ENCODE measurements around the gene ZBED1.
"Not testable (repeated sequence)": the region's sequence is repeated elsewhere in the genome, so short reads cannot be mapped to it uniquely, and the experiment has no call there.

ZBED1 gene

GRCh38 chrX:2500803-2501558 lies at the start of gene ZBED1, which contains the start of gene DHRSX:
Gene ZBED1 (minus strand): TSS chrX:2500976. CDS start chrX:2490719, 10,257 bp downstream.
Gene DHRSX (minus strand): TSS chrX:2500976. CDS start chrX:2500925, 51 bp downstream.
- no peak for DNase-seq

- no peak for DNase-seq
These were observed 49.1 kb upstream of the ZBED1 start for GRCh38 chrX:2549876-2550275.

GRCh38 chrX:2548711-2549423 lies 48.1 kb upstream of the ZBED1 start:
- DNase-seq: no peak

DNA sequence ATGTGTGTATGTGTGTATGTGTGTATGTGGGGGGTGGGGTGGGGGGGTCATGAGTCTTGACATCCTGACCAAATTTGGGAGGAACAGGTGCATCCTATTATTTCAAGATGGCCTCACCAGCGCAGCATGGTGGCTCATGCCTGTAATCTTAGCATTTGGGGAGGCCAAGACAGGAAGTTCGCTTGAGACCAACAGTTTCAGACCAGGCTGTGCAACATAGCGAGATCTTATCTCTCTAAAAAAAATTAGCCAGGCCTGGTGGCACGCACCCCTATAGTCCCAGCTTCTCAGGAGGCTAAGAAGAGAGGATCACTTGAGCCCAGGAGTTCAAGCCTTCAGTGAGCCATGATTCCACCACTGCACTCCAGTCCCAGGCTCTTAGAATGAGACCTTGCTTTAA lies 47.0 kb upstream of the ZBED1 start:
- no peak for DNase-seq

DNA sequence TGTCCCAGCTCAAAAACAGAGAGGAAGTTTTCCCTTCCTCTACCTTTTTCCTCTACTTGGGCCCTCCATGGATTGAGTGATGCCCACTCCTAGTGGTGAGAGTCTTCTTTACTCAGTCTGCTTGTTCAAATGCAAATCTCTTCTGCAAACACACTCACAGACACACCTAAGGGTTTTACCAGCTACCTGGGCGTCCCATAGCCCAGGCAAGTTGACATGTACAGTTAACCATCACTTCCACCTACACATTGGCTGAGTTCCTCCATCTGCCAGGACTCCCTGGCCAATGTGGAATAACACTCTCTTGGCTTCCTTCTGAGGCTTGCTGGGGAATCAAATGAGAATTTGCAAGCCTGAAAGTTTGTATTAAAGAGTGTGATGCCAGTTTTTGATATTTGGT lies 45.7 kb upstream of the ZBED1 start:
- DNase-seq: no peak

GRCh38 chrX:2545144-2545543 lies 44.4 kb upstream of the ZBED1 start:
- no peak for DNase-seq

DNA sequence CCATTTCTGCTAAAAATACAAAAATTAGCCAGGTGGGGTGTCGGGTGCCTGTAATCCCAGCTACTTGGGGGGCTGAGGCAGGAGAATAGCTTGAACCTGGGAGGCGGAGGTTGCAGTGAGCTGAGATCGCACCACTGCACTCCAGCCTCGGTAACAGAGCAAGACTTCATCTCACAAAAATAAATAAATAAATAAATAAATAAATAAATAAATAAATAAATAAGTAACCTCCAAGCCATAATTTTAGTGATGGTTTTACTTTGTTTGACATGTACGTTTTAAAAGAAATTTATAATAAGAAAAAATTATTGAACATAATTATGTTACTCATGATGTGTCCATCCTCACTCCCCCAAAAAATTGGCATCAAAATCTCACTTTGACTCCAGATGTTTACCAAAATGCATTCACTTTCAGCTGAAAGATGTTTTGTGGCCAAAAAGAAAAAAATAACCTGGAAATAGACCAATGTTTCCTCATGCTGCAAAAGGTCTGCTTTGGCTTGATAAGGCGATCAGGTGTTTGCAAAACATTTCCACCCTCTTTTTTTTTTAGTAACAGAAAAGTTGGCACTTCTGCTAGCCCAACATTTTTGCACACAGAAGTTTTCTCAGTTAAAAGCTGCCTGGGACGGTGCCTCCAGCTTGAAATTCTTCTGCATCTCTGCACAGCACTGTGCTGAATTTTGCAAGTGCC lies 42.2 kb upstream of the ZBED1 start:
- DNase-seq: no peak

DNA sequence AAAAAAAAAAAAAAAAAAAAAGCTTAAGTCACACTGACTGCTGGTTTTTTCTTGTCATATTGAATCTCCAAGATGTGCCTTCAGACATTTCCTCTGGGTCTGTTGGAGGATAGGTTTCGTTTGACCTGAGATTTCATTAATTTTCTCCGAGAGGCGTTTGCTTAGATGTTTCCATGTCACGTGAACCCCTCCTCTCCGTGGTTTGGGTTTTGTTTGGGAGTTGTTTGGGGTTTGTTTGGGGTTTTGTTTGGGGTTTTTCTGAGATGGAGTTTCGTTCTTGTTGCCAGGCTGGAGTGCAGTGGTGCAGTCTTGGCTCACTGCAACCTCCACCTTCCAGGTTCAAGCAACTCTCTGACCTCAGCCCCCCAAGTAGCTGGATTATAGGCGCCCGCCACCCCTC lies 40.8 kb upstream of the ZBED1 start:
- DNase-seq: no peak

GRCh38 chrX:2540426-2540947 lies 39.7 kb upstream of the ZBED1 start:
- no peak for DNase-seq

GRCh38 chrX:2539586-2539985 lies 38.8 kb upstream of the ZBED1 start:
- no peak for DNase-seq

DNA sequence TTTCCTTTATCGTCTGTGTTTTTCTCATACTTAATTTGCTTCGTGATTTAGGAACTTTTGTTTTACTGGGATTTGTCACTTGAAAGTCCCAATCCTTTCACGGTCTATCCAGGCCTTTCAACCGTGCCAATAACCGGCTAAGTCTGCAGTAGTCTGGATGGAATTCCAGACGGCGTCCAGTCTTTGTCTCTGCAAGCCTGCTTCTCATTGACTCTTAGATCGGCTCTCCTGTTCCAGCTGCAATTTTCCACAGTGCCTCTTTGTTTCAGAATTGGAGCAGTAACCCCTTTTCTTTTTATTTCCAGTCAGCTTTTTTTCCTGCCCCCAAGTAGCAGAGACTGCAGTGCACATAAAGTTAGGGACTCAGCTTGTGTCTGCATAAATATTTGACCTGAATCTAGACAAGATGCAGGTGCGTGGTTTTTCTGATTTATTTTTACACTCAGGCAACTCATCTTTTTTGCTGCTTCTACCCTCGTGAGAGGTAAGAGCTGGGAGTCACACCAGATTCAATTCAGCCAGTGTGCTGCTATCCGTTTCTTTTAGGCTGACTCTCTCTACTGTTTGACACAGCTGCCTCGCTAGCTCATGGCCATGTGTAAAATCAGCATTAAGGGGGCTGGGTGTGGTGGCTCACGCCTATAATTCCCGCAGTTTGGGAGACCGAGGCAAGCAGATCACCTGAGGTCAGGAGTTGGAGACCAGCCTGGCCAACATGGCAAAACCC lies 37.4 kb upstream of the ZBED1 start:
- DNase-seq: no peak

GRCh38 chrX:2536974-2537373 lies 36.2 kb upstream of the ZBED1 start:
- no peak for DNase-seq

DNA sequence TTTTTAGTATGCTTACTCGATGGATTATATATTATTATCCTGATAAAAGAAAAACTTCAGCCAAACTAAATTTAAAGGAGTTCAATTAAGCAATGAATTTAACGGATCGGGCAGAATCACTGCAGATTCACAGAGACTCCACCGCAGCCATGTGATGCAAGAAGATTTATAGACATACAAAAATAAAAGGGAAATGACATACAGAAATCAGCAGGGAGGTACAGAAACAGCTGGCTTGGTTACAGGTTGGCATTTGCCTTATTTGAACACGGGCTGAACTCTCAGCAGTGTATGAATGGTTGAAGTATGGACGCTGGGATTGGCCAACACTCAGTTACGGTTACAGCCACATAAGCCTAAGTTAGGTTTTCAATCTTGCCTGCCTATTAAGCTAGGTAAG lies 35.4 kb upstream of the ZBED1 start:
- no peak for DNase-seq

- DNase-seq: not testable (repeated sequence)
These were observed 33.7 kb upstream of the ZBED1 start for GRCh38 chrX:2534261-2535021.

- DNase-seq: peak; percentile 2
These were observed 32.6 kb upstream of the ZBED1 start for GRCh38 chrX:2533424-2533823.

DNA sequence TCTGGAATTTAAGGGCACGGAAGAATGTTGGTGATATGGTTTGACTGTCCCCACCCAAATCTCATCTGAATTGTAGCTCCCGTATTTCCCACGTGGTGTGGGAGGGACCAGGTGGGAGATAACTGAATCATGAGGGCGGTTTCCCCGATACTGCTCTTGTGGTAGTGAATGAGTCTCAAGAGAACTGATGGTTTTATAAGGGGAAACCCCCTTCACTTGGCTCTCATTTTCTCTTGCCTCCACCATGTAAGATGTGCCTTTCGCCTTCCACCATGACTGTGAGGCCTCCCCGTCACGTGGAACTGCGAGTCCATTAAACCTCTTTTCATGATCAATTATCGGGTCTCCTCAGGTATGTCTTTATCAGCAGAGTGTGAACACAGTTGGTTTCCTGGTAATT lies 25.6 kb upstream of the ZBED1 start:
- DNase-seq: no peak

DNA sequence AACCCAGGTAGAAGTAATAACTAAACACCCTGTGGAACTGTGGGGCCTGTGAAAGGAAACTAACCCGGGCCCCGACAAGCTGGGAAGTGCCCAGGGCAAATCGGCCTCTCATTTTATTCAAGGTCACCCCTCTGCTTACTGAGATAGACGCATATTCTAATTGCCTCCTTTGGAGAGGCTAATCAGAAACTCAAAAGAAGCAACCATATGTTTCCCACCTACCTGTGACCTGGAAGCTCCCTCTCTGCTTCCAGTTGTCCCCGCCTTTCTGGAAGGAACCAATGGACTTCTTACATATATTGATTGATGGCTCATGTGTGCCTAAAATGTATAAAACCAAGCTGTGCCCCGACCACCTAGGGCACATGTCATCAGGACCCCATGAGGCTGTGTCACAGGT lies 23.1 kb upstream of the ZBED1 start:
- no peak for DNase-seq

- no peak for DNase-seq
These were observed 21.2 kb upstream of the ZBED1 start for GRCh38 chrX:2521927-2522386.

GRCh38 chrX:2521092-2521926 lies 20.5 kb upstream of the ZBED1 start:
- DNase-seq: no peak

DNA sequence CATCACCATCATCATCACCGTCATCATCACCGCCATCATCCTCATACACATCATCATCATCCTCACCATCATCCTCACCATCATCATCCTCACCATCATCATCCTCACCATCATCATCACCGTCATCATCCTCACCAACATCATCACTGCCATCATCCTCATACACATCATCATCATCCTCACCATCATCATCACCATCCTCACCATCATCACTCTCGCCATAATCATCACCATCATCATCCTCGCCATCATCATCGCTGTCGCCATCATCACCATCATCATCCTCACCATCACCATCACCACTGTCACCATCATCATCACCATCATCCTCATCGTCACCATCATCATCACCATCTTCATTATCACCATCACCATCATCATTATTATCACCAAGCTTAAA lies 19.8 kb upstream of the ZBED1 start:
- no peak for DNase-seq

DNA sequence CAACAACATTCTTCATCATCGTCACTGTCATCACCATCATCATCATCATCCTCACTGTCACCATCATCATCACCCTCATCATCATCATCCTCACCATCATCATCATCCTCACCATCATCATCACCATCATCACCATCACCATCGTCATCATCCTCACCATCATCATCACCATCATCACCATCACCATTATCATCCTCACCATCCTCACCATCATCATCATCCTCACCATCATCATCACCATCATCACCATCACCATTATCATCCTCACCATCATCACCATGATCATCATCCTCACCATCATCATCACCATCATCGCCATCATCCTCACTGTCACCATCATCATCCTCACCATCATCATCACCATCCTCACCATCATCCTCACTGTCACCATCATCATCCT lies 18.9 kb upstream of the ZBED1 start:
- not testable (repeated sequence) for DNase-seq

Measured in OCI-M1 (cell line).